Non-pigmented ciliary epithelial cell (primary cell): ENCODE measurements around the gene GPATCH1.
A peak's percentile ranks its signal among the peaks of the same experiment; 100 is the strongest.
"Not testable (repeated sequence)": the region's sequence is repeated elsewhere in the genome, so short reads cannot be mapped to it uniquely, and the experiment has no call there.

Source experiments
- DNase-seq: peaks from one replicate; pipeline ENCODE4 v3.0.0-alpha.2; 2010; ENCODE audit warnings: low read depth

The GPATCH1 gene

DNA sequence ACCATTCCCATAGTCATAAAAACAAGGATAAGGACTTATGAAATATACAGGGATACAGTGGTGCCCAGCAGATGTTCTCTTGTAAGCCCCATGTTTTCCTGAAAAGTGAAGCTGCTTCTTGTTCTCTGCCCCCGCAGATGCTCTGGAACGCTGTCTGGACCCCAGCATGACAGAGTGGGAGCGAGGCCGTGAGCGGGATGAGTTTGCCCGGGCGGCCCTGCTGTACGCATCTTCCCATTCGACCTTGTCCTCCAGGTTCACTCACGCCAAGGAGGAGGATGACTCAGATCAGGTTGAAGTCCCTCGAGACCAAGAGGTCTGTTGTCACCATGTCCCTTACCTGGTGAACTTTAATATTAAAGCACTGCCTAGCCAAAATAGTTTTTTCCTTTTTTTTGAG, 30.6 kb downstream of the GPATCH1 start:
- DNase-seq, result no peak

DNA sequence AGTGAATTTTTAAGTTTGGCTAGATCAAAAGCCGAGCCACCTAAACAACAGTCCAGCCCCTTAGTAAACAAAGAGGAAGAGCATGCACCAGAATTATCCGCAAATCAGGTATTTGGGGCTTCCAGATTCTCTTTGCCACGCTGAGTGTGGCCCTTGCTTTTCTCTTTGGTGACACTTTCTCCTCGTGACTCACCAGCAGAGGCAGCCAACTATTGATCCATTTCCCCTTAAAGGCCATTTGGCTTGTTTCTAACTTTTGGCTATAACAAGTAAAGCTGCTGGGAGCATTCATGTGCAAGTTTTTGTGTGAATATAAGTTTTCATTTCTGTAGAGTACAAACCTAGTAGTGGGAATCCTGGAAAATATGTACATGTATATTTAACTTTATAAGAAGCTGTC, 33.3 kb downstream of the GPATCH1 start:
- no peak for DNase-seq

DNA sequence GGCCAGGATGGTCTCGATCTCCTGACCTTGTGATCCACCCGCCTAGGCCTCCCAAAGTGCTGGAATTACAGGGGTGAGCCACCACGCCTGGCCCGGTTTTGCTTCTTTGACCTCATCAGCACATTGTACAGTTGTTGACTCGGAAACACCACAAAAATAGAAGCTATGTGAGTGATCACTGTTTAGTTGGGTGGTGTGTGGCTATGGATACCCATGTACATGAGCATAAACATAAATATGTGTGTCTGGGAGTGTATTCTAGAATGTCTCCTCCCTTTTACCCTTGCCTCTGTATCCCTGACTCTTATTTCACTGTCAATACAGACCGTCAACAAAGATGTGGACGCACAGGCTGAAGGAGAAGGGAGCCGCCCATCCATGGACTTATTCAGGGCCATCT, 36.5 kb downstream of the GPATCH1 start:
- no peak for DNase-seq

DNA sequence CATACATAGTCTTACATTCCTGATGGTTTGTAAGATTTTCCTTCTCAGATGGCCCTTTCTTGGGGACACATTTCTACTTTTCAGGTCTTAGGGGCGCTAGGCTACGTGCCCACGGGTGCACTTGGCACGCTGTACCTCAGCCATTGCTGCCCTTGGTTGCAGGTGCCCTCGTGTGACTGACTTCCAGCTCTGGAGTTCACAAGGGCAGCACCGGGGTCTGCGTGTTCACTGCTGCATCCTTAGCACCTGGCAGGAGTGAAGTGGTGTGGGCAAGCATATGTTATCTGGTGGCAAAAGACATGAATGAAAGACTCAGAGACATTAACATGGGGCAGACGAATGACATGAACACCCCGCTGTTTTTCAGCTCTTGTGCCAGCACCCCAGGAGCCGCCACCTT, 37.7 kb downstream of the GPATCH1 start:
- no peak for DNase-seq

DNA sequence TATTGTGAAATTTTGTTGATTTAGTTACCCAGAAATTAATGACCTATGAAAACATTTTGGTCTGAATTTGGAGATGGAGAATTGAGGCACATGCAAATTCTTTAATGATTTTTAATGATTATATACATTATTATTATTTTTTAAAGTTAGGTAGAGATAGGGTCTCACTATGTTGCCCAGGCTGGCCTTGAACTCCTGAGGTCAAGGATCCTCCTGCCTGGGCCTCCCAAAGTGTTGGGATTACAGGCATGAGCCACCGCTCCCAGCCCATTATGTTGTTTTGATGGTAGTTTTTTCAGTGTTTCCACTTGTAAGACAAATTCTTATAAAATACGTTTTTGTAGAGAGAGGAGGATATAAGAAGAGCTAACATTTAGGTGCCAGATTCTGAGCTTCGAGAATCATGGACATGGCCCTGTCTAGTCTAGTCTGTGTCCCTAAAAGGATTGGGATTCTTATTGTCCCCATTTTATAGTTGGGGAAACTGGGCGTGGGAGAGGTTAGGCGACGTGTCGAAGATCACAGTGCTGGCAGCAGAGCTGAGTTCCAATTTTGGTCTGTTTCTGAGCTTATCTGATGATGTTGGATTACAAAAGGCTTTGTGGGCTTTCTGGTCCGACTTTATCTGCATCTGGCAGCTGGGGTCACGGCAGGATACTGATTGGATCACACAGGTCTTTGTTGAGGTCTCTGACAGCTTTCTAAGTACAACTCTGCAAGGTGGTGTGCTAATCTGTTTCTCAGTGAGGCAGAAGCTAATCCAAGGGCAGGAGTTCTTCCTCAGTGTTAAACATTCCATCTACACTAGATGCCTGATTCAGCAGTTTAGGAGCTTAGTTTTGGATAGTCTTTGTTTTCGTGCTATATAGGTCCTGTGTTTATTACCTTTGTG, 43.5 kb downstream of the GPATCH1 start:
- no peak for DNase-seq

DNA sequence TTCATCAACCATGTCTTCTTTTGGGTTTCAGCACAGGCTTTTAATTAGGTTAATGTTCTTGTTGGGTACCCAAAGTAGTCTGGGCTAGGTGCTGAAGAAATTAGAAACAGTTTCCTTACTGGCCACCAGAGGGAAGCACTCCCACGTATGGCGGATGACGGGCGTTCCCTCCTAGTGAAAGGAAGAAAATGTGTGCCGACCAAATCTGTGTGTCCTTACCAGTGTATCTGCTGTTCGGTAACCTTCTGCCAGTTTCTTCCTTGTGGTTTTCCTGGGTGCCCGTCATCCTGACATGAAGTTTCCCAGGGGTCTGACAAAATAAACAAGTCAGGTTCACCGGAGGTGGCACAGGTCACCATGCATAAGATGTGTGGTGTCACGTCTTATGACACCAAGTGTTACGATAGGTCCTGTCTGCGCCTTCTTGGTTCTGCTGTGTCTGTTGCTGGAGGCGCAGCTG, 45.0 kb downstream of the GPATCH1 start:
- peak; percentile 27 for DNase-seq

DNA sequence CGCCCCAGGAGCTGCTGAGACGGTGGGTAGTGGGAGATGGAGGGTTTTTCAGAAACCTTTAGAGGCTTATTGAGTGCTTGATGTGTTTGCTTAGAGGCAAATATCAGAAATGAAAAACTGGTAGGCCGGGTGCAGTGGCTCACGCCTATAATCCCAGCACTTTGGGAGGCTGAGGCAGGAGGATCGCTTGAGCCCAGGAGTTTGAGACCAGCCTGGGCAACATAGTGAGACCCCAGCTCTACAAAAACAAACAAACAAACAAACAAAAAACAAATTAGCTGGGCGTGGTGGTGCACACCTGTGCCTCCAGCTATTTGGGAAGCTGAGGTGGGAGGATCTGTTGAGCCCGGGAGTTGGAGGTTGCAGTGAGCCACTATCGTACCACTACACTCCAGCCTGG, 45.7 kb downstream of the GPATCH1 start:
- DNase-seq, result not testable (repeated sequence)

DNA sequence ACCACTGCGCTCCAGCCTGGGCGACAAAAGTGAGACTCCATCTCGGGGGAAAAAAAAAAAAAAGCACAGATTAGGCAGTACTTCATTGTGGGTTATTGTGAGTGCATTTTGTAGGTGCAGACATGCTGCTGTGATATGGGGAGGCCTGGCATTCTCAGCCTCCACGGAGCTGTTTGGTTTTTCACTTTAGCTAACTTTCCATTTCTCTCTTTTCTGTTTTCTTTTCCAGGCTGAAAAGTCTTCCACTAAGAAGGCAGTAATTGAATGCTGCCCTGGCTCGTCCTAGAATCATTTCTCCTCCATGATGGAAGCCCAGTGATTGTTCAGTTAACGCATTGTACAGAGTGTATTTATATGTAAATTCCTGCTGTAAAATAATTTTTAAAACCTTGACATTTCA, 48.9 kb downstream of the GPATCH1 start:
- no peak for DNase-seq

DNA sequence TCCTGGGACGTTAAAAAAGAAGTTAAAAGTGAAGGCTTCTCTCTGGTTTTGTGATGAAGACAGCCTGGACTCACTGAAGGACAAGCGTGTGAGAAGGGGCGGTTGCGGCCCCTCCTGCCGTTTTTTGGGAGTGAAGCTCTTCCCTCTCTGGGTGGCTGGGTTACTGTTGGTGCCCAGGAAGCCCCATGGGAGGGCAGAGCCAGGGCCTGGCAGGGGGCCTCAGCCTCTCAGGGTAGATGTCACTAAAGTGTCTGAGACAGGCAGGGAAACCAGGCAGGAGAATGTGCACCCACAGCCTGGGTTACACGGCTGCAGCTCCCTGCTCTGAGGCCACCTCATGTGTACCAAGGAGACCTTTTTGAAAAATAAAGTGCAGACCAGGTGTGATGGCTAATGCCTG, 49.5 kb downstream of the GPATCH1 start:
- no peak for DNase-seq

DNA sequence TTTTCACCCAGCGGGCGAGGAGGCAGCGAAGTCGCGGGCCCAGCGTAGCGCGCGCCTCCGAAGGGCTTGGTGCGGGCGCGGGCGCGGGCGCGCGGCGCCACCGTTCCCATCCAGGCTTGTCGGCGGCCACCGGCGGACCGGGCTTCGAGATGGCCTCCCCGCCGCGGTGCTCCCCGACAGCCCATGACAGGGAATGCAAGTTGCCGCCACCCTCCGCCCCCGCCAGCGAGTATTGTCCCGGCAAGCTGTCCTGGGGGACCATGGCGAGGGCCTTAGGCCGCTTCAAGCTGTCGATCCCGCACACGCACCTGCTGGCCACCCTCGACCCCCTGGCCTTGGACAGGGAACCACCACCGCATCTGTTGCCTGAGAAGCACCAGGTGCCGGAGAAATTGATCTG, 51.0 kb downstream of the GPATCH1 start, which contains the start of gene WDR88:
Gene WDR88, plus strand, starts transcription at position 94 of the 400 bp plus-strand sequence. Its CDS starts 56 bp downstream, at position 150.
- no peak for DNase-seq

DNA sequence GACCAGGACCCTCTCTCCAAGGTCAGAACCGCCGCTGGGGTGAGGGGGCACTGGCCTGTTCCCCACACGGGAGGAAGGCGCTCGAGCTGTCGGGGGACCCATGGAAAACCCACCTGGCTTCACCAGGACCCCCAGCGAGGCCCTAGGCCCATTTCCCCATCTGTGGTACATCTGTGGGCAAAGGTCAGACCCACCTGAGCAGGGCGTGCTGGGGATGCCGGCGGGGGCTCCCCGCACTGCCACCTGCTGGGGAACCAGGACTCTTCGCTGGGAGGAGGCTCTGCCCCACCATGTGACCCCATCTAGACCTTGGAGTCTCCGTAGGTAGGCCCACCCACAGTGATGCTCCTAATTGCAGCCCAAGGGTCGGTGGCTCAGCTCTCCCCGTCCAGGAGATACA, 51.4 kb downstream of the GPATCH1 start:
- DNase-seq, result no peak

DNA sequence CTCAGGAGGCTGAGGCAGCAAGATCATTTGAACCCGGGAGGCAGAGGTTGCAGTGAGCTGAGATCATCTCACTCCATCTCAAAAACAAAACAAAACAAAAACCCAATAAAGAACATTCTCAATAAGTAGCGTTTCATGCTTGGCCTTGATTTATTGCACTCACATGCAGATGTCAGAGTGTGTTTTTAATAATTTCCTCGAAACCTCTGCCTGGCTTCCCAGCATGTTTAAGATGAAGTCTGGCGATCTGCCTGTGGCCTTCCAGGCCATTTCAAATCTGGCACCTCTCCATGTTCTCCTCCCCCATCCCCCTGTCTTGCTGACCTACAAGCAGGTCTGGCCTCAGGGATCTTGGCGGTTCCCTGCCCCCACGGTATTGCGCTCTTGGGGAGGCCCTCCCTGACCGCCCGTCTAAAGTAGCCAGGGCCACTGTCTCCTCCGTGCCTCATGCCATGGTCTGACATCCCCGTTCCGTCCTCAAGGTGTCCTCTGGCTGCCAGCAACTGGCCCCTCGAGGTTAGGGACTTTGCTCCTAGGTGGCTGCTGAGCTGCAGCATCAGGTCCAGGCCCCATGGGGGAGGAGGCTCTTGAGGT, 52.6 kb downstream of the GPATCH1 start:
- no peak for DNase-seq

DNA sequence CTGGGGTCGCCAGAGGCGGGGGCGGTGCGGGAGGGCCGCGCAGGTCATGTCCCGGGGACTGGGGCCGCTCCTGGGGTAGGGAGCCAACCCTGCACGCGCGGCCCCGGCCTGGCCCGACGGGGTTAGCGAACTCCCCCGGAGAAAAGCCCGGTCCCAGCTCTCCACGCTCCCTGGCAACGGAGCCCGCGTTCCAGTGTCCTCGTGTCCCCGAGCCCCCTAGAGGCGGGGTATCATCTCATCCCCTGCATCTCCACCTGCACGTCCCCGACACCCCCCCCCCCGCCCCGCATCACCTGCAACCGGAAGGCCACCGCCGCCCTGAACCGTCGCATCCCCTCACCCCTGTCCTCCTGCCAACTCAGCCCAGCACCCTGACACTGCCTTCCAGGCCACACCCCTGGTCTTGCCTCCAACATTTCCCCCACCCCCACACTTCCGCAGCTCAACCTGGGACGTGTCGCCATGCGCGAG, 53.6 kb downstream of the GPATCH1 start:
- no peak for DNase-seq

DNA sequence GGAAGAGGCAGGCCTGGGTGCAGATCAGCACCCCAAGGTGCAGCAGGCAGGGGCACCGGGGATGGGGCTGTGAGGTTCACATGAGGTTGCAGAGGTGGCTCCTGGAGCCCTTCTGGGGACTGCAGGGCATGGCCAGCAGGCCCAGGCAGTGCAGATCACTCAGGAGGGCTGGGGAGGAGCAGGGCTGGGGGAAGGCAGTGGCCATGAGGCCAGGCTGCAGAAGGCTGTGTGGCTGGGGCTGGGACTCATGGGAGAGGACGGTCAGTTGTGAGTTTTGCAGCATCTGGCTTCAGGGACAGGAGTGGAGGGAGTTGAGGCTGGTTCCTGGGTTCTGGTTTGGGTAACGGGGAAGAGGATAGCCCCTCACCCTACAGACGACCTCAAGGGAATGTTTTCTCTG, 58.2 kb downstream of the GPATCH1 start:
- DNase-seq, result no peak

DNA sequence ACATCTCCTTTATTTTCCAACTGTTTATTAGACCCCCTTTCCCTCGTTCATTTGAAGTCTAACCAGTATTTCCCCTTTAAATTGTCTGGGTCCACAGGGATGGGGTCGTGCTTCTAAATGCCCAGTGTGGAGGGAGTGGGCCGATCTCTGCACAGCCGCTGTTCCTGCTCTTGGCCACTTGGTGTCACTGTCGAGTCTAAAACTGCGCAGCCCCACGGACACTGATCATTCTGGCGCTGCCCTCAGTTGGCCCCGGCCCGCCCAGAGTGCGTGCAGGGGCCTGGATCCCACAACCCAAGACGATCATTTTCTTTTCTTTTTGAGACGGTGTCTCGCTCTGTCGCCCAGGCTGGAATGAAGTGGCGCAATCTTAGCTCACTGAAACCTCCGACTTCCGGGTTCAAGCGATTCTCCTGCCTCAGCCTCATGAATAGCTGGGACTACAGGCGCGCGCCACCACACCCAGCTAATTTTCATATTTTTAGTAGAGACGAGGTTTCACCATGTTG, 63.0 kb downstream of the GPATCH1 start:
- no peak for DNase-seq

DNA sequence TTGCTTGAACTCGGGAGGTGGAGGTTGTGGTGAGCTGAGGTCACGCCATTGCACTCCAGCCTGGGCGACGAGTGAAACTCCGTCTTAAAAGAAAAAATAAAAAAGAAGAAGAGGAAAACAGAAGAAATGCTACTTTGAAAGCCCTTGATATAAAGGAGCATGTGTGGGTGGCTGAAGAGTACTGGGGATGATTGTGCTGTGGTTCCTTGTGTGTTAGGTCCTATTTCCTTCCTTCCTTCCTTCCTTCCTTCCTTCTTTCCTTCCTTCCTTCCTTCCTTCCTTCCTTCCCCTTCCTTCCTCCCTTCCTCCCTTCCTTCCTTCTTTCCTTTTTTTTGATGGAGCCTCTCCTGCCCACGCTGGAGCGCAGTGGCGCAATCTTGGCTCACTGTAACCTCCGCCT, 65.2 kb downstream of the GPATCH1 start:
- DNase-seq, result no peak

DNA sequence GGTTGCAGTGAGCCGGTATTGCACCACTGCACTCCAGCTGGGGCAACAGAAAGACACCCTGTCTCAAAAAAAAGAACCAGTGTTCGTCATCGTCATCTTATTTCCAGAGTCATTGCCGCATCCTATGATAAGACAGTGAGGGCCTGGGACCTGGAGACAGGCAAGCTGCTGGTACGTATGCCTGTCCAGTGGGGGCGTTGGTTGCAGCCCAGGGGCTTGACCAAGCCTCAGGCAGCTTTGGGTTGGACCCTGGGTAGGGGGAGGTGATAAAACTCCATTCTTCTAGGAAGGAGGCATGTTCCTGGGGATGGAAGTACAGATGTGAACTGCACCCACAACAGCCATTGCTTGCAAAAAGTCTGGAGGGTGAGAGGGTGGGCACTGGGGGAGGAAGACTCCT, 66.6 kb downstream of the GPATCH1 start:
- no peak for DNase-seq

DNA sequence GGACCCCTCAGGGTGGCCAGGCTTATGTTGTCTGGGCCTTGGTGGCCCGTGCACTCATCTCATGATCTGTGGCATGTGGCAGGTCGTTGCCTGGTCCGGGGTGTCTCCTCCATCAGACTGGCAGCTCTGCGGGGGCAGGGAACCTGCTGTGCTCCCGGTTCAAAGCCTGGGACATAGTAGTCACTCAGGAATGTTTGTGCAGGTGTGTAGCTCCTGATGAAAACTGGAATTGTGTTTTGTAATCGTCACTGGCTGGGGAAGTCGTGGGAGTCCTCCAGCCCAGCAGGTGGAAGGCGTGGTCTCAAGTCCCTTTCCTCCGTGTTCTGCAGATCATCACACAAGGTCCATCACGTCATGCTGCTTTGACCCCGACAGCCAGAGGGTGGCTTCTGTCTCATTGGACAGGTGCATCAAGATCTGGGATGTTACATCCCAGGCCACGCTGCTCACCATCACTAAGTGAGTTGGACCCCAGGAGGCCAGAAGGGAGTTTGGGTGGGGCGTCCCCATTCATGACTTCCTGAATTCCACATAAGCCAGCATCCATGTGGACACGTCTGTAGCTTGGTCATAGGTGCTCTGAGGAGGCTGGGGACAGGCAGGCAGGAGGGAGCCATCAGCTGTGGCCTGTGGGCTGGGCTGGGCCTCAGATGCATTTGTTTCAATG, 70.0 kb downstream of the GPATCH1 start:
- no peak for DNase-seq

DNA sequence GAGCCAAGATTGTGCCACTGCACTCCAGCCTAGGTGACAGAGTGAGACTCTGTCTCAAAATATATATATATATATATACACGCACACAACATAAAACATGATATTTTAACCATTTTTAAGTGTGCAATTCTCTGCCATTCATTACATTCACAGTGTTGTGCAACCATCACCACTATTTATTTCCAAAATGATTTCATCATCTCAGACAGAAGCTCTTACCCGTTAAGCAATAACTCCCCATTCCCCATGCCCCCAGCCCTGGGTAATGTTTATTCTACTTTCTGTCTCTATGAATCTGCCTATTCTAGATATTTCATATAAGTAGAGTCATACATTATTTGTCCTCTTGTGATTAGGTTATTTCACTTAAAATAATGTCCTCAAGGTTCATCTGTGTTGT, 71.2 kb downstream of the GPATCH1 start:
- no peak for DNase-seq

DNA sequence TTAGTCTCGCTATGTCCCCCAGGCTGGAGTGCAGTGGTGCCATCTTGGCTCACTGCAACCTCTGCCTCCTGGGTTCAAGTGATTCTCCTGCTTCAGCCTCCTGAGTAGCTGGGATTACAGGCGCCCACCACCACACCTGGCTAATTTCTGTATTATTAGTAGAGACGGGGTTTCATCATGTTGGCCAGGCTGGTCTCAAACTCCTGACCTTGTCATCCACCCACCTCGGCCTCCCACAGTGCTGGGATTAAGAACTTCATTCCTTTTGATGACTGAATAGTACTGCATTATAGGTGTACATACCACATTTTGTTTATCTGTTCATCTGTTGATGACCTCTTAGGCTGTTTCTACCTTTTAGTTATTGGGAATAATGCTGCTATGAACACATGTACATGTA, 71.6 kb downstream of the GPATCH1 start:
- DNase-seq, result not testable (repeated sequence)

DNA sequence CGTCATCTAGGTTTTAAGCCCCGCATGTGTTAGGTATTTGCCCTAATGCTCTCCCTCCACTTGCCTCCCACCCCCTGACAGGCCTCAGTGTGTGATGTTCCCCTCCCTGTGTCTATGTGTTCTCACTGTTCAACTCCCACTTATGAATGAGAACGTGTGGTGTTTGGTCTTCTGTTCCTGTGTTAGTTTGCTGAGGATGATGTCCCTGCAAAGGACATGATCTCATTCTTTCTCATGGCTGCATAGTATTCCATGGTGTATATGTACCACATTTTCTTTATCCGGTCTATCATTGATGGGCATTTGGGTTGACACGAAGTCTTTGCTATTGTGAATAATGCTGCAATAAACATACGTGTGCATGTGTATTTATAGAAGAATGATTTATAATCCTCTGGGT, 73.3 kb downstream of the GPATCH1 start:
- DNase-seq, result not testable (repeated sequence)

DNA sequence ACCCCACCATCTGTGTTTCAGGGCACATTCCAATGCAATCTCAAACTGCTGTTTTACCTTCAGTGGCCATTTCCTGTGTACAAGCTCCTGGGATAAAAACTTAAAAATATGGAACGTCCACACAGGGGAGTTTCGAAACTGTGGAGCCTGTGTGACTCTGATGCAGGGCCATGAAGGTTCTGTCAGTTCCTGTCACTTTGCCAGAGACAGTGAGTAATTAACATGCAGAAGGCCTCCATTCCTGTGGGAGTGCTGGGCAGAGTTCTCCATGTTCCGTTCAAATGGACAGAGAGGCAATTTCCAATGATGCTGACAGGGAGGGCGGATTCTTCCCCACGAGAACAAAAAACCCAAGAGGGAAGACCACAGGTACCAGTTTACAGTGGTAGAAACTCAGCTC, 75.4 kb downstream of the GPATCH1 start:
- DNase-seq, result no peak

DNA sequence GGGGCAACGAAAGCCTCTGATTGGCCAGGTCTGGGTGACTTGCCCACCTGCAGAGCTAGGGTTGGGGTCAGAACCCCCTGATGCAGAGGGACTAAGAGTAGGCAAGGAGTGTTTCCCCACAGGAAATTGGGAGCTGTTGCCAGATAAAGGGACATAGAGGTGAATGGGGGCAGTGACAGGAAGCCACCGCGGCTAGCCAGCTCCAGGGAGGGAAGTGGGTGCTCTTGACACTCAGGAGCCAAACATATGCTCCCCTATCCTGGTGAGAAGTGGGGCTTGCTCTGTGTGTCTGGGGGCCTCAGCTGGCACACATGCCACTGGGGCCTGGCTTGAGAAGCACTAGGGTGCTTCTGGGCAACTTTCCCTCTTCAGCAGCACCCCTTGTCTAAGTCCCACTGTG, 76.9 kb downstream of the GPATCH1 start:
- DNase-seq, result no peak
